ENCODE data around the gene LRCH4.
"Not testable (repeated sequence)": the region's sequence is repeated elsewhere in the genome, so short reads cannot be mapped to it uniquely, and the experiment has no call there.

The LRCH4 gene

DNA sequence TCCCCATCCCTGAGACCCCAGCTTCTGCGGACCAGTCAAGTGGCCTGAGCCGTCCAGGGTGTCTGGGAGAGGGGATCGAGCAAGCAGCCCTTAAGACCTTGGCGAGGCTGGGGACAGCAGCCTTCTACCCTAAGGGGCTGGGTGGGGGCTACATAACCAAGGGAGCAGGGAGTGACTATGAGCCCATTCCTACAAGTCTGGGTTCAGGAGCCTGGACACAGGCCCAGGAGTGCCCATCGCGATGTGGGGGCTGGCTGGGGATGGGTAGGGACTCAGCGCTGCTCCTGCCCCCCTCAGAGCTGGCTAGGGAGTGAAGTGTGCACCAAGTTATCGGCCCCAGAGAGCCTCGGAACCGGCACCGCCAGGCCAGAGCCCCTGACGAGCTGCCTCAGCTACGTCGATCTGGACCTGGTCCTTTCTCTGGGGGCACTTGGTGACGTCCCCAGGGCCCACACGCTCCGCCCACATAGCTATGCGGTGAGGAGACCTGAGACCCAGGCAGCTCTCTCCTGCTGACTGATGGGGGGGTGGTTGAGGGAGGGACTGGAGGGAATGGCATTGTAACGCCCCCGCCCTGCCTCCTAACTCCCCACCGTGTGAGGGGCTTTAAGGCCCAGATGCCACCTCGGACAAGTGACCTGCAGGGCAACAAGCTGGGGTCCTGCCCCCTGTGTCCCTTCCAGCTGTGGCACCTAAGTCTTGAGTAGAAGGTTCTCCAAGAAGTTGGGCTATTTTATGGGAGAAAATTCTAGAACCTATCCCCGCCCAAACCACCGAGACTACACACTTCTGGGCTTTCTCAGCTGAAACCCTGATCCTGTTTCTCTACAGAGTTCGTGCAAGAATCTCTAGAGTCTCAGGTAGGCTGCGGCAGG is 14.7 kb downstream of the LRCH4 start:
- Mint-ChIP-seq H3K4me1 (peaks cover 35% of the 10 kb centered on the region), H3K9me3 (no peaks in the 10 kb centered on the region), H3K27me3 (no peaks in the 10 kb centered on the region), H3K4me3 (no peak overlapping the region), H3K36me3 (ENCODE audit: low read depth) (peaks cover 1% of the 10 kb centered on the region), H3K27ac (no peak overlapping the region)
- no peak for DNase-seq
- ATAC-seq: peak; percentile 3

DNA sequence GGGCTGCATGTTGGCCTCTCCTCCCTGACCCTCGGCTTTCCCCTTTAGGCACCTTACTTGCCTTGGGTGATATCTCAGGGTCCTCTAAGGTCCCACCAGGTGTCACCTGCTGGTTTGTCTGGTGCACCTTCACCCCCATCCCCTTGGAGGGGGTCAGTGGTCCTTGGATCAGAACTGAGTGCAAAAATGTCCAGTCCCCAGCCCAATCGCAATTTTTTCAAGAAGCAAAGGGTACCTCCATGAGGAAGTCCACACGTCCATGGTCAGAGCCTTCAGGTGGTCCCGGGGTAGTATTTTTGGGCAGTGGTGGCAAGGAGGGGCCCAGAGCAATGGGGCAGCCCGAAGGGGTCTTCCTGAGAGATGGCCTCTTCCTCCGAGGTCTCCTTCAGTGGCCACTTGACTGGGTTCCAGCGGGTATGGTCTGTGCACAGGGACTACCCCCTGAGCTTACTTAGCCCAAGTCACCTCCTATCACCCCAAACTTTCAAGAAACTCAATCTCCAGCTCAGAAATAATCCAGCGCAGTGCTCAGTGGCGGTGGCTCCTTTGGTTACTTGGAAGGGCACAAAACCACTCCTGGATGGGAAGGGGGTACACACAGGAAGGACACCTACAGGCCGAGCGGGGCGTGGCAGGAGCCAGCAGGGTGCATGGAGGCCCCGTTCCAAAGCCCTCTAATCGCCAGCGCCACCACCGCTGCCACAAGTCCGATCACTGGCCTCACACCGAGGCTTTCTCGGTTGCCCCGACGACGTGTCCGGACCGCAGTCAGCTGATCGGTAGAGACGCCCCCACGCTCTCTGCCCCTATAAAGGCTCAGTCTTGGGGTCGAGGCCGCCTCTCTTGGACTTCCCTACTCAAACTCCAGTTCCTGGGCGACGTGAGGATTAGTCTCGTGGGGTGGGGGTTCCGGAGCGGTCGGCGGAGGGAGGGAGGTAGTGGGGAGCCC is 16.8 kb downstream of the LRCH4 start:
- ATAC-seq (peak; percentile 44), DNase-seq (peak; percentile 69)
- Mint-ChIP-seq H3K27ac (peak overlapping the region; percentile 76), H3K4me3 (peak overlapping the region; percentile 22), H3K9me3 (no peaks in the 10 kb centered on the region), H3K27me3 (no peaks in the 10 kb centered on the region), H3K4me1 (peaks cover 35% of the 10 kb centered on the region), H3K36me3 (ENCODE audit: low read depth) (peaks cover 2% of the 10 kb centered on the region)

DNA sequence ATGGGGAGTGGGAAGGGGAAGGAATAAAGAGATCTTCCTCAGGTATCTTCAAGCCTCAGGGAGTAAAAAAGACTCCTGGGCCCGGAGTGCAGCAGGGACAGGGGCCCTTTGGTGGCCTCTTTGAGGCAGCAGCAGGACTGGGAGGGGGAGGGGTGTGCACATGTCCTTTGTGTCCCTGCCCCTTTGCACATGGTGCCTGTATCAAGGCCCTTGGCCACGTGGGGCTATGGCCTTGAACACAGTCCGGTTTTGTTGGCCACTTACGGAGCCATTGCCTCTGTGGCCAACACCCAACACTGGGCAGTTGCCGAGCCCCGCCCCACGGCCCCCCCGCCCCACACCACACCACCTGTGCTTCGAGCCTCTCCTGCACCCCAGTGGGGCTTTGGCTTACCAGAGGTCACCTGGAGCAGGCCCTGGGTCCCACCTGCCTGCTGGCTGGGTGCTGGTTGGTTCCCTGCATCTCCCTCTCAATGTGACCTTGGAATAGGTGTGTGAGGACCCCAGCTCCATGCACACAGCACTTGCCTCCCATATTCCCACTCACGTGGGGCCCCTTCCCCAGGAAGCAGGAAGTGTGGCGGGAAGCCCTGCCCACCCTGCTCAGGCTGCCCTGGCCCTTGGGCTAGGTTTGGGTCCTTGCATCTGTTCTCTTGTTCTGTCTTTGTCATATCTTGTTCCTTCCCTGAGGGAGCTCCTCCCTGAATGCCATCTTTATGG is 17.6 kb downstream of the LRCH4 start:
- Mint-ChIP-seq H3K36me3 (ENCODE audit: low read depth) (peaks cover 5% of the 10 kb centered on the region), H3K4me1 (peaks cover 38% of the 10 kb centered on the region), H3K9me3 (no peaks in the 10 kb centered on the region), H3K27ac (peak overlapping the region; percentile 15), H3K27me3 (no peaks in the 10 kb centered on the region), H3K4me3 (no peak overlapping the region)
- ATAC-seq (no peak), DNase-seq (no peak)

DNA sequence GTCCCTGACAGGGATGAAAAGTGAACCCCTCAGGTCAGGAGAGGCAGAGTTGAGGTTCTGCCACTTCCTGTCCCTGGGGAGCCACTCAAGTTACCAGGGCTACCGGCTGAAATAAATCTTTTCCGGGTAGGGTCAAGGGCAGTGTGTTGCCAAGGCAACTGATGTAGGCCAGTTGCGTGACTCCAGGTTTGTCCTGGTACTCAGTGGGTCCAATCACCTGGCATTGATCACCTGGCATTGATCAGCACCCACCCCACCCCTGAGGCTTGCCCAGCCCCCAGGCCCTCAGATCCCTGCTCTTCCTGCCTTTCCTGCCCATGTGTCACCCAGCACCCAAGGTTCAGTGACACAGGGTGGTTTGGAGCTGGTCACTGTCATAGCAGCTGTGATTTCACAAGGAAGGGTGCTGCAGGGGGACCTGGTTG is 18.2 kb downstream of the LRCH4 start:
- no peaks in the 10 kb centered on the region for H3K9me3 Mint-ChIP-seq
- ATAC-seq: no peak
- H3K4me1 Mint-ChIP-seq: peaks cover 38% of the 10 kb centered on the region
- H3K27me3 Mint-ChIP-seq: no peaks in the 10 kb centered on the region
- no peak overlapping the region for H3K4me3 Mint-ChIP-seq
- no peak overlapping the region for H3K27ac Mint-ChIP-seq
- peaks cover 7% of the 10 kb centered on the region for H3K36me3 Mint-ChIP-seq (ENCODE audit: low read depth)
- DNase-seq: no peak

GRCh38 chr7:100567031-100567730 is 18.7 kb downstream of the LRCH4 start:
- Mint-ChIP-seq H3K4me3 (no peak overlapping the region), H3K9me3 (no peaks in the 10 kb centered on the region), H3K4me1 (peaks cover 37% of the 10 kb centered on the region), H3K27ac (peak overlapping the region; percentile 46), H3K36me3 (ENCODE audit: low read depth) (peaks cover 11% of the 10 kb centered on the region), H3K27me3 (no peaks in the 10 kb centered on the region)
- DNase-seq (no peak), ATAC-seq (no peak)

GRCh38 chr7:100566018-100566531 is 19.9 kb downstream of the LRCH4 start:
- ATAC-seq (no peak), DNase-seq (no peak)
- peaks cover 13% of the 10 kb centered on the region for H3K36me3 Mint-ChIP-seq (ENCODE audit: low read depth)
- no peaks in the 10 kb centered on the region for H3K9me3 Mint-ChIP-seq
- H3K27ac Mint-ChIP-seq: no peak overlapping the region
- no peaks in the 10 kb centered on the region for H3K27me3 Mint-ChIP-seq
- H3K4me1 Mint-ChIP-seq: peaks cover 30% of the 10 kb centered on the region
- no peak overlapping the region for H3K4me3 Mint-ChIP-seq

DNA sequence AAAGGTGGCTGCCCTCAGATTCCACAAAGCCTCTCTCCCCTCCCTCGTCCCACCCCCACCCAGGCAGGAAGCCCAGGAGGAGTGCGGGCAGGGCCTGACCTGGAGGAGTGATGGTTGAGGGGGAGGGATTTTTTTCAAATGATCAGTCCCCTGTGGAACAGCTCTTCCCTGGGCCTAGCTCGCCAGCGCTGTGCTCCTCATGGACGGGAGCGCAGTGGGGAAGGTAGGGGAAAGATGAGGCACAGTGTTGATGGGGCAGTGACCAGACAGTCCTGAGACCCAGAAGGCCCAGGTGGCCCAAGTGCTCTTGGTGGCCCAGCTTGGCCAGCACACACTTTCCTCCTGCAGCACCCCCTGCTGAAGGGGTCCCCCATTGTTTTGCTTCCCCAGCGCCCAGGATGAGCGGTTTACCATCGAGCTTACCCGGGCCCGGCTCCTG is 20.8 kb downstream of the LRCH4 start:
- Mint-ChIP-seq H3K36me3 (ENCODE audit: low read depth) (peaks cover 13% of the 10 kb centered on the region), H3K9me3 (no peaks in the 10 kb centered on the region), H3K27me3 (no peaks in the 10 kb centered on the region), H3K4me3 (no peak overlapping the region), H3K4me1 (peaks cover 24% of the 10 kb centered on the region), H3K27ac (no peak overlapping the region)
- DNase-seq: no peak
- no peak for ATAC-seq

- not testable (repeated sequence) for H3K4me3 Mint-ChIP-seq
These were observed 21.5 kb downstream of the LRCH4 start for GRCh38 chr7:100564405-100564804.

DNA sequence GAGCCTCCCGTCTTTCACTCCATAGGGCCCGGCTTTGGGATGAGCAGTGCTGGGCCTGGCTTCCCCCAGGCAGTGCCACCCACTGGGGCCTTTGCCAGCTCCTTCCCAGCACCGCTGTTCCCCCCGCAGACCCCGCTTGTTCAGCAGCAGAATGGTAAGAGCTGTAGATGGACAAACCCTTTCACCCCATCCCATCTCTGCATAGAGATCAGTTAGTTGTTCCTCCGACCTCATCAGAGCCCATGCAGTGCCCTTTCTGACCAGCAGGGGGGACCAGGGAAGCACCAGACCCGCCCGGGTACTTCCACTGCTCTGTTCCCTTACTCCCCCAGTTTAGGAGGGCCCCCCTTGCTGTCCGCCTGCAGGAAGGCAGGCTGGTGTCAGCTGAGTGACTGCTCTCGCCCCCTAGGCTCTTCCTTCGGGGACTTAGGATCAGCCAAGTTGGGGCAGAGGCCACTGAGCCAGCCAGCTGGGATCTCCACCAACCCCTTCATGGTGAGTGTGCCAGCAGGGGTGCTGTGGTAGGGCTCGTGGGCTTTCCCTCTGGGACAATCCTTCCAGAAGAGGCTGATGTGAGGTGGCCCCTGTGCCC is 22.0 kb downstream of the LRCH4 start:
- Mint-ChIP-seq H3K27me3 (no peaks in the 10 kb centered on the region), H3K36me3 (ENCODE audit: low read depth) (peaks cover 18% of the 10 kb centered on the region), H3K9me3 (no peaks in the 10 kb centered on the region), H3K4me3 (no peak overlapping the region), H3K27ac (no peak overlapping the region), H3K4me1 (peaks cover 20% of the 10 kb centered on the region)
- peak; percentile 55 for ATAC-seq
- peak; percentile 90 for DNase-seq

More at GRCh38 chr7:100564405-100564804, 21.5 kb downstream of the LRCH4 start:
- not testable (repeated sequence) for H3K27me3 Mint-ChIP-seq, DNase-seq, ATAC-seq, H3K9me3 Mint-ChIP-seq, H3K27ac Mint-ChIP-seq
- H3K4me1 Mint-ChIP-seq: peaks cover 20% of the 10 kb centered on the region
- peaks cover 15% of the 10 kb centered on the region for H3K36me3 Mint-ChIP-seq (ENCODE audit: low read depth)

DNA sequence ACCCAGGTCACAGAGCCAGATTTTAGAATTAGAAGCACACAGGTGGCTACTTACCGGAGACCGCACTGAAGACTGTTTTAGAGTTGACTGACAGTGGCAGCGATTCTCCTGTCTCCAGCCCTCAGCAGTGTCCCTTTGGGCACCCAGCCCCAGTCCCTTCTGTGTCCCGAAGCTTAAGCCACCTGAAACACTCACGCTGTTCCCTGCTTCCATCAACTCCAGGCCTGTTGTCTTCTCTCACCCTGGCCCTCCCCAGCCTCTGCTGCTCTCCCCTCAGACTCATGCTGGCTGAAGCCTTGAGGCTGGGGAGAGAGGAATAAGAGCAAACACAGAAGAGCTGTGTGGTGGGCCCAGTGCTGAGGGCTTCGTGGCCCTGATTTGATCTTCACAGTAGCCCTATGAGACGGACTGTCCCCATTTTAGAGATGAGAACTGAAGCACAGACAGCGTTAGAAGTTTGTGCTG is 22.8 kb downstream of the LRCH4 start:
- H3K27ac Mint-ChIP-seq: no peak overlapping the region
- H3K9me3 Mint-ChIP-seq: no peaks in the 10 kb centered on the region
- no peak overlapping the region for H3K4me3 Mint-ChIP-seq
- peaks cover 15% of the 10 kb centered on the region for H3K4me1 Mint-ChIP-seq
- ATAC-seq: no peak
- peaks cover 18% of the 10 kb centered on the region for H3K36me3 Mint-ChIP-seq (ENCODE audit: low read depth)
- DNase-seq: no peak
- no peaks in the 10 kb centered on the region for H3K27me3 Mint-ChIP-seq

DNA sequence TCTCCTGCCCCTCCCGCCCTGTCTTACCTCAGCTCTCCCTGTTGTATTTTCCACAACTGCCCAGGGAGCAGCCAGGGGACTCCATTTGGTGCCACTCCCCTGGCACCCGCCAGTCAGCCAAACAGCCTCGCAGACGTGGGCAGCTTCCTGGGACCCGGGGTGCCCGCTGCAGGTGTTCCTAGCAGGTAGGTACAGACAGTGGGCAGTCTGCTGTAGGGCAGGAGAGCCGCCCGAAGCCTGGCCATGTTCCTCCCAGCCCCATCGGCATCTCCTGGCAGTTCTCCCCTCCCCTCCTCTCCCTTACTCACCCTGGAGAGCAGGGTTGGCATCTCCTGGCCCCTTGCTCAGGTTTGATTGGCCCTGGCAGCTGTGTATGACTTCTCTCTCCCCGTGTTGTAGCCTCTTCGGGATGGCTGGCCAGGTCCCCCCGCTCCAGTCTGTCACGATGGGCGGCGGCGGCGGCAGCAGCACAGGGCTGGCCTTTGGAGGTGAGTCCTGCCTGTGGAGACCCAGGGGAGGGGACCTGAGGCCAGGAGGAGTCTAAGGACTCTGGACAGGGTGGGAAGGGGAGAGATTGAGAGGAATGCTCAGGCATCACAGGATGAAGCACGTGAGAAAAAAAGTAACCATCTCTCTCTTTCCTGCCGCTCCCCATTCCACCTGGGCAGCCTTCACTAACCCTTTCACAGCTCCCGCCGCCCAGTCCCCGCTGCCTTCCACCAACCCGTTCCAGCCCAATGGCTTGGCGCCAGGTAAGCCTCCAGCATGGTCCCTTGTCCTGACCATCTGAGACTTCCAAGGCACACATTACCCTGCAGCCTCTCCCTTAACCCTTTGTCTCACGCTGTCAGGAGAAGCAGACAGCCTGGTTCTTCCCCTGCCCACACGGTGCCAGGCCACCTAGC is 23.5 kb downstream of the LRCH4 start:
- Mint-ChIP-seq H3K27ac (no peak overlapping the region), H3K27me3 (no peaks in the 10 kb centered on the region), H3K36me3 (ENCODE audit: low read depth) (peaks cover 20% of the 10 kb centered on the region), H3K4me3 (no peak overlapping the region), H3K4me1 (peaks cover 8% of the 10 kb centered on the region), H3K9me3 (no peaks in the 10 kb centered on the region)
- no peak for ATAC-seq
- DNase-seq: no peak

GRCh38 chr7:100561491-100562194 is 24.3 kb downstream of the LRCH4 start:
- DNase-seq: no peak
- H3K4me3 Mint-ChIP-seq: no peak overlapping the region
- no peaks in the 10 kb centered on the region for H3K9me3 Mint-ChIP-seq
- no peaks in the 10 kb centered on the region for H3K27me3 Mint-ChIP-seq
- H3K36me3 Mint-ChIP-seq (ENCODE audit: low read depth): peaks cover 25% of the 10 kb centered on the region
- H3K4me1 Mint-ChIP-seq: peaks cover 5% of the 10 kb centered on the region
- no peak for ATAC-seq
- no peak overlapping the region for H3K27ac Mint-ChIP-seq

All from activated naive CD8-positive, alpha-beta T cell treated with anti-CD3 and anti-CD28 coated beads, Interleukin-2, amount 50 U/mL, for 24 hours (primary cell).